HUES64 (cell line): ENCODE data around the gene CMTM5. TPM values are rescaled to one million over a fixed set of nuclear protein-coding genes. Genes with fewer than 3 reads are reported as not detected.
A peak's percentile ranks its signal among the peaks of the same experiment; 100 is the strongest.

ENCODE experiments used
- H3K27ac ChIP-seq: 2 replicates; pipeline ENCODE4 v1.7.0; 2013; ENCODE audit warnings: low read depth, low read length, inconsistent platforms
- H3K27me3 ChIP-seq: 2 replicates; pipeline ENCODE4 v1.6.1; 2013; ENCODE audit warnings: mild to moderate bottlenecking, low read length; ENCODE audit not compliant: insufficient read depth
- H3K36me3 ChIP-seq: 2 replicates; pipeline ENCODE4 v1.6.1; 2013; ENCODE audit warnings: mild to moderate bottlenecking, low read length; ENCODE audit not compliant: insufficient read depth
- H3K4me1 ChIP-seq: 2 replicates; pipeline ENCODE4 v1.6.1; 2013; ENCODE audit warnings: mild to moderate bottlenecking, low read length, moderate library complexity; ENCODE audit not compliant: insufficient read depth
- H3K4me3 ChIP-seq: 2 replicates; pipeline ENCODE4 v1.5.1; 2013; ENCODE audit warnings: mild to moderate bottlenecking, low read length, moderate library complexity
- H3K9ac ChIP-seq: 2 replicates; pipeline ENCODE4 v1.6.1; 2013; ENCODE audit warnings: mild to moderate bottlenecking, low read depth, low read length
- H3K9me3 ChIP-seq: 2 replicates; pipeline ENCODE4 v1.6.1; 2013; ENCODE audit warnings: low read depth, low read length; ENCODE audit not compliant: insufficient read depth
- WGBS: fragments of 150-250, 120-280 bp; methylation state at CpG from one replicate; pipeline ENCODE4 v1.1.7; 2013; ENCODE audit warnings: missing lambda C conversion rate; 5-methylcytosine and 5-hydroxymethylcytosine counted together
- polyA plus RNA-seq, 2 experiments: library from polyadenylated mRNA; stranded (reverse); fragments of 50-300 nt; gene quantifications; one replicate each; pipeline ENCODE4 v1.2.3, GENCODE V29; 2013

CMTM5 gene
- polyA plus RNA-seq (2013, experiment 1 of 2) = 0.25 TPM
- 0.82 TPM for polyA plus RNA-seq (2013, experiment 2 of 2)

GRCh38 chr14:23376482-23377197, at the start of gene CMTM5:
Gene CMTM5 (plus strand): TSS chr14:23377046. CDS start chr14:23377252, 206 bp downstream.
- Histone ChIP-seq H3K9me3 (no peaks in the 10 kb centered on the region), H3K4me1 (no peaks in the 10 kb centered on the region), H3K9ac (no peak within 1 kb of the TSS), H3K36me3 (no peaks in the 10 kb centered on the region), H3K27me3 (peaks cover 22% of the 10 kb centered on the region), H3K4me3 (peak within 1 kb of the TSS; percentile 23), H3K27ac (no peak within 1 kb of the TSS)
- WGBS = 70% methylated on average over 12 of the region's 13 CpGs

DNA sequence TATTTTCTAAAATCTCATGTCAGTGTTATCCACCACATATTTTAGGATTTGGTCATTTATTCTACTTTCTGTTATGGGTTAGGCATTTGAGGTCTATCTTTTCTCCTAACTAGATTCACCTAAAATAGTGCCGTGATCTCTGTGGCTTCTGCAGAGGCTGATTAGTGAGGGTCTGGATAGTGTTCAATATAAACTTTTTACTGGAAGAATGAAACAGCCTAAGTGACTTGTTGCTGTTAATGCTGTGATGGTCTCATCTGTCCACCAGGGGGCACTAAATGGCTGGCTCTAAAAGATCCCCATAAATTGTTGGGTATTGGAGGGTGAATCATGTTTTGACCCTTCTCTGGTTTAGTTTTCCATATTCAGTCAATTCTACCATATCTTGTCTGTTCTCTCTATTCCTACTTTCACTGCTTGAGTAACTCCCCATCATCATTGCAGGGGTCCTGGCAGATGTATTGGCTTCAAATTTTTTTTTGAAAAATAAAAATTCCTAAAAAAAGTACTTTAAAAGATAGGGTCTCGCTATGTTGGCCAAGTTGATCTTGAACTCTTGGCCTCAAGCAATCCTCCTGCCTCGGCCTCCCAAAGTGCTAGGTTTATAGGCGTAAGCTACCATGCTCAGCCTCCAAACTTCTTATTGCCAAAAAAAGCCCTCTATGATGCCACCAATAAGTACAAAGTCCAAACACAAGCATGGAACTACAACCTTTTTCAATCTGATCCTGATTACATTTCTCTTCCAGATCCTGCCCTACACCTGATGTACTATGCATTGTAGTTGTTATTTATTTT, 48.7 kb upstream of the CMTM5 start:
- H3K27me3 ChIP-seq = no peaks in the 10 kb centered on the region
- no peaks in the 10 kb centered on the region for H3K9me3 ChIP-seq
- 58% methylated on average over 4 of the region's 4 CpGs for WGBS
- no peaks in the 10 kb centered on the region; the same call in 1 of the 2 replicates for H3K4me1 ChIP-seq
- H3K9ac ChIP-seq = no peak overlapping the region
- no peak overlapping the region for H3K4me3 ChIP-seq
- peaks cover 30% of the 10 kb centered on the region for H3K36me3 ChIP-seq
- H3K27ac ChIP-seq = no peak overlapping the region

GRCh38 chr14:23335623-23336022, 41.2 kb upstream of the CMTM5 start:
- 81% methylated on average over 5 of the region's 5 CpGs for WGBS
- Histone ChIP-seq H3K9me3 (peaks cover 26% of the 10 kb centered on the region), H3K27me3 (no peaks in the 10 kb centered on the region; the same call in 1 of the 2 replicates), H3K36me3 (no peaks in the 10 kb centered on the region), H3K4me3 (no peak overlapping the region), H3K4me1 (no peaks in the 10 kb centered on the region), H3K9ac (no peak overlapping the region), H3K27ac (no peak overlapping the region)

DNA sequence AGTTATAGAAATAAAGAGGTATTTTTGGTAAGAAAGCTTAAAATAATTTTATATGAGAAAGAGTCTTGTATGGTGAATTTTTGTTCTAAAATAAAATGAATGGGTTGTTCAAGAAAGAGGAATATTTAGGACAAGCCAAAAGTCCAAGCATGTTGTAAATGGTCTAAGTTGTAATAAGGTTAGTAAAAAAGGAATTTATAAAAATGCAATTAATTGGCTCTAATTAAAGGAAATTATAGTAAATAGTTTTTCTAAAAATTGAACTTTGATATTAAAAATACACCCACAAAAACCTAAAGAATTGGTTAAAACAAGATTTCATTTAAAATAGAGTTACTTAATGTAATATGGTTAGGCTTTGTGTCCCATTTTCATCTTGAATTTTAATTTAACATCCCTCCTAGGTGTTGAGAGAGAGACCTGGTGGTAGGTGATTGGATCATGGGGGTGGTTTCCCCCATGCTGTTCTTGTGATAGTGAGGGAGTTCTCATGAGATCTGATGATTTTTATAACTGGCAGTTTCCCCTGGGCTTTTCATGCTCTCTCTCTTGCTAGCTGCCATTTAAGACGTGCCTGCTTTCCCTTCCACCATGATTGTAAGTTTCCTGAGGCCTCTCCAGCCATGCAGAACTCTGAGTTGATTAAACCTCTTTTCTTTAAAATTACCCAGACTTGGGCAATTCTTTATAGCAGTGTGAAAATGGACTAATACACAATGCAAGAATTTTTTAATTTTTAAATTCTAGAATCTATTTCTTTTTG, 37.2 kb upstream of the CMTM5 start:
- Histone ChIP-seq H3K9ac (no peak overlapping the region), H3K4me3 (no peak overlapping the region), H3K4me1 (no peaks in the 10 kb centered on the region), H3K9me3 (peaks cover 34% of the 10 kb centered on the region), H3K27ac (no peak overlapping the region), H3K36me3 (no peaks in the 10 kb centered on the region), H3K27me3 (no peaks in the 10 kb centered on the region; the same call in 1 of the 2 replicates)
- WGBS = 74% methylated on average over 1 of the region's 1 CpG

DNA sequence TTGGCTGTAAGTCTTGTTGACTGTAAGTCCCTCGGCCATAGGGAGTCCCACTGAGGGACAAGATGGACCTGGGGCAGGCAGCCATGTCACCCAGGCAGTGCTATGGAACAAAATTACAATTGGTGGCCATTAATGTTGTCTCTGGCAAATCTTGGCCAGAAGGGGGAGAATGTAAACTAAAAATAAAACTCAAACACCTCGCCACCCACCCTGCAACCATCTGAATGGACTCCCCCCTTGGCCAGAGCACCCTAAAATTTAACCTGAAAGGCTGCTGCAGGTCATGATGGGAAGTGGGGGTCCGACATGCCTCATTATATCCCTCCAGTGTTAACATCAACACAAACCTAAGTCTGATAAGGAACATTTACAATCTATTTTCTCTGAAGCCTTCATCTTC, 32.4 kb upstream of the CMTM5 start:
- Histone ChIP-seq H3K27ac (no peak overlapping the region), H3K27me3 (no peaks in the 10 kb centered on the region), H3K36me3 (no peaks in the 10 kb centered on the region), H3K4me3 (no peak overlapping the region), H3K9ac (no peak overlapping the region), H3K9me3 (peaks cover 19% of the 10 kb centered on the region), H3K4me1 (no peaks in the 10 kb centered on the region)
- 84% methylated on average over 3 of the region's 3 CpGs for WGBS

DNA sequence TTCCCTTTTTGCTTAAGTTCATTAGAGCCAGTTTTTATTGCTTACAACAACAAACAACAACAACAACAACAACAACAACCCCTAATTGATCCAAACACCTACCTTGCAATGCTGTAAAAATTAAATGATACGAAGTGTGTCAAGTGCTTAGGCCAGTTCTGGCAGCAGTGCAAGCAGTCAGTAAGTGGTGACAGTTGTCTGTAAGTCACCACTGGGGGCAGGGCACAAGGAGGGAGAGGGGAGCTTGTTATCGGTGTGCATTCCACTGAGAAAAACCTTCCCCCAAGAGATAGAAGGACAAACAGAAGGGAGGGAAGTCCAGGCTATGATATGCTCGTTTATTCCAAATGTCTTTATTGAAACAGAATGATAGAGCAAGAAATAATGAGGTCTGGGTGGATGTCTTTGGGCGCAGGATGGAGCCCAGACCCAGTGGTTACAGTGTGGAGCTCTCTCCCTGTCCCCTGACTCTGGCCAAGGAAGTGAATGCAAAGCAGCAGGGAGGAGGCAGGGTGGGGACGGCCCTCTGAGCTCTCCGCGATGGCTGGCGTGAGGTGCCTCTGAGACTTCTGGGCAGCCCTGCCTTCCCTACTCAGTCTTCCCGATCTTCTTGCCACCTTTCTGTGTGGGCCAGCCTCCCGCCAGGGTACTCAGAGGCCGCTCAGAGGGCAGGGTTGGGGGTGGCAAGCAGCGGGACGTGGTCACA, 30.7 kb upstream of the CMTM5 start:
- 67% methylated on average over 13 of the region's 13 CpGs for WGBS
- H3K27me3 ChIP-seq = peaks cover 5% of the 10 kb centered on the region
- H3K9ac ChIP-seq = no peak overlapping the region
- no peaks in the 10 kb centered on the region for H3K4me1 ChIP-seq
- no peak overlapping the region for H3K27ac ChIP-seq
- no peak overlapping the region for H3K4me3 ChIP-seq
- H3K9me3 ChIP-seq = peaks cover 3% of the 10 kb centered on the region; the same call in 1 of the 2 replicates
- no peaks in the 10 kb centered on the region for H3K36me3 ChIP-seq

DNA sequence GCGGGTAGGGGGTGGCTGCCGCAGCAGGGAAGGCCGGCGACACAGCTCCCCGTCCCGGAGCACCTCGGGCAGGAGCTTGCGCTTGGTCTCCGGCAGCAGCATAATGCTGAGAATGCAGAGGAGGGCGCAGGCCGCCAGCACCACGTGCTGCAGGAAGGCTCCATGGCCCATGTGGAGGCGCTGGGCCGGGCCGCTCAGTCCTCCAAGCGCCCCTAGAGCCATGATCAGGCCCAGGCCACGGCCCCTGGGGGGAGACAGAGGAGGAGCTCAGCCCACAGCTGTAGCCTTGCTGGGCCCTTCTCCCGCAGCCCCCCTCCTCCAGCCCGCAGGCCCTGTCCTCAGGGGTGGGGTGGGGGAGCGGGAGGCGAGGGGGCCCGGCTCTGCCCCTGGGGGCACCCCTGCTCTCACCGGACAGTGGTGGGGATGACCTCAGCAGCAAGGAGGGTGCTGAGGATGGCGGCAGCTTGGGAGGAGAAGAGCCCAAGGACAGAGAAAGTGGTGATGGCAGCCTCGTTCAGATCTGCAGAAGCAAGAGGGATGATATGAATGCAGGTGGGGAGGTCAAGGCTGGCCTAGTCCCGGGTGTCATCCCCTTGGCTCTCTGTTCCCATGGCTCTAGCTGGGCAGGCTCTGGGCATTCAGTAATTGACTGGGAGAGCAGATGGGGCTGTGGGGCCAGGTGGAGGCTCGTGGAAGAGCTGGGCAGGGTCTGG, 30.0 kb upstream of the CMTM5 start:
- H3K27me3 ChIP-seq = peaks cover 12% of the 10 kb centered on the region
- H3K27ac ChIP-seq = no peak overlapping the region

GRCh38 chr14:23347406-23348296, 29.2 kb upstream of the CMTM5 start:
- no peaks in the 10 kb centered on the region for H3K4me1 ChIP-seq
- no peak overlapping the region for H3K27ac ChIP-seq
- H3K9me3 ChIP-seq = no peaks in the 10 kb centered on the region
- H3K9ac ChIP-seq = no peak overlapping the region
- 95% methylated on average over 19 of the region's 19 CpGs for WGBS
- H3K27me3 ChIP-seq = peaks cover 15% of the 10 kb centered on the region
- no peak overlapping the region for H3K4me3 ChIP-seq
- H3K36me3 ChIP-seq = no peaks in the 10 kb centered on the region

More for the DNA sequence above, 30.0 kb upstream of the CMTM5 start:
- H3K36me3 ChIP-seq = no peaks in the 10 kb centered on the region
- H3K9ac ChIP-seq = no peak overlapping the region
- no peaks in the 10 kb centered on the region for H3K9me3 ChIP-seq
- H3K4me1 ChIP-seq = no peaks in the 10 kb centered on the region
- WGBS = 87% methylated on average over 27 of the region's 27 CpGs
- no peak overlapping the region for H3K4me3 ChIP-seq

DNA sequence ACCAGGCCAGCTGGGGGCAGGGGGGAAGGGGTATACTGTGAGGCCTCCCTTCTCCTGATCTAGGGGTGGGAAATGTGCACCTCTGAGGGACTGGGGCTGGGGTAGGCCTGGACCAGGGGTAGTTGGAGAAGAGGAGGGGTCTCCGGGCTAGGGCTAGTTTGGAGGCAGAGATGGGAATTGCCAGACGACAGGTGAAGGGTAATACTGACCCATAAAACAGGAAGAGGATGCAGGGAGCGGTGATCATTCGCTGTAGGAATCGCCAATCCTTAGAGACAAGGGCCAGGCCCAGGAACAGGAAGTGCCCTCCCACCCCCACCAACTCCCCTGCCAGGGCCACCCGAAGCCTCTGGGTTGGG, 28.6 kb upstream of the CMTM5 start:
- H3K4me3 ChIP-seq = no peak overlapping the region
- 95% methylated on average over 6 of the region's 6 CpGs for WGBS

More for the DNA sequence above, 28.6 kb upstream of the CMTM5 start:
- Histone ChIP-seq H3K27ac (no peak overlapping the region), H3K27me3 (peaks cover 16% of the 10 kb centered on the region), H3K4me1 (no peaks in the 10 kb centered on the region), H3K9ac (no peak overlapping the region), H3K9me3 (no peaks in the 10 kb centered on the region), H3K36me3 (no peaks in the 10 kb centered on the region)
